HG03575 (cell line): ENCODE measurements around the gene TOMM7.
"Not testable (repeated sequence)": the region's sequence is repeated elsewhere in the genome, so short reads cannot be mapped to it uniquely, and the experiment has no call there.

Experiments used
- ATAC-seq: cut with Tn5 transposase; IDR thresholded peaks from one replicate; pipeline ENCODE4 v1.9.1; 2021; ENCODE audit not compliant: unreplicated experiment, insufficient number of reproducible peaks, low FRiP score; ENCODE audit errors: extremely low read depth

Gene TOMM7

GRCh38 chr7:22793593-22794462 lies 28.8 kb downstream of the TOMM7 start:
- no peak for ATAC-seq

- no peak for ATAC-seq
Measured at GRCh38 chr7:22791204-22792158, 31.2 kb downstream of the TOMM7 start.

- ATAC-seq: not testable (repeated sequence)
Measured at GRCh38 chr7:22790640-22791039, 32.0 kb downstream of the TOMM7 start.

GRCh38 chr7:22787951-22788350 lies 34.7 kb downstream of the TOMM7 start:
- ATAC-seq: no peak

GRCh38 chr7:22786290-22786932 lies 36.2 kb downstream of the TOMM7 start:
- no peak for ATAC-seq

GRCh38 chr7:22784346-22784745 lies 38.3 kb downstream of the TOMM7 start:
- no peak for ATAC-seq

- no peak for ATAC-seq
Measured at GRCh38 chr7:22783421-22783820, 39.2 kb downstream of the TOMM7 start.

GRCh38 chr7:22782616-22783232 lies 39.9 kb downstream of the TOMM7 start:
- ATAC-seq: no peak

- no peak for ATAC-seq
Measured at GRCh38 chr7:22781230-22781711, 41.4 kb downstream of the TOMM7 start.

GRCh38 chr7:22779730-22780323 lies 42.8 kb downstream of the TOMM7 start:
- not testable (repeated sequence) for ATAC-seq

GRCh38 chr7:22776964-22777363 lies 45.7 kb downstream of the TOMM7 start:
- ATAC-seq: no peak

- ATAC-seq: no peak
Measured at GRCh38 chr7:22772885-22773284, 49.8 kb downstream of the TOMM7 start.

- ATAC-seq: no peak
Measured at GRCh38 chr7:22771872-22772228, 50.8 kb downstream of the TOMM7 start.

- no peak for ATAC-seq
Measured at GRCh38 chr7:22771194-22771871, 51.3 kb downstream of the TOMM7 start.

- no peak for ATAC-seq
Measured at GRCh38 chr7:22765609-22766008, 57.0 kb downstream of the TOMM7 start.
